ENCODE results near the gene PTTG1IP.

DNA sequence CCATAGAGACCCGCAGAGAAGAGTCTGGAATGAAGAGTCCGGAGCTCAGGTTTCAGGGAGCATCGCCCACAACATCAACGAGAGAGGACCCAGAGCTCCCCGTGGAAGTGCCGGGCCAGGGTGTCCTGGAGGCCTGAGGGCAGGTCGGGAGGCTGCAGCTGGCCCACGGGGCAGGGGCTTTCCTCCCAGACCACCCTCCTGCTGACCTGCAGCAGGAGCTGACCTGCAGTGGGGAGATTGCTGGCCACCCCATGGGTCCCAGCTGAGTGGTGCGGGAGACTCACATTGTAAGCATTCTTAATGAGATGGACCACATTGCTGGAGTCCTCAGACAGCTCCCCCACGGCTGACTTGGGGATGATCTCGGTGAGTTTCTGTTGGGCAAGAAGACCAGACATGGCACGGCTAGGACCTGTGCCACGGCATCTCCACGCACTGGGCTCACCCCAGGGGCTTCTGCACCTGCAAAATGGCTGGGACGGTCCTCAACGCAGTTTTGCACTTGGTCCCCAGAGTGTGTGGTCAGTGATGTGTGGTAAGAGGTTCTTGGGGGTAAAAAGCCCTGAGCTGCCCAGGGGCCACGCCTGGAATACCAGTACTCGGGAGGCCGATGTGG, 21.3 kb upstream of the PTTG1IP start:
- no peak for TF ChIP-seq EZH2 (IDR thresholded peaks at IDR 0.05; ENCODE audit: borderline replicate concordance, low read length)
- TF ChIP-seq, protein P1, sequence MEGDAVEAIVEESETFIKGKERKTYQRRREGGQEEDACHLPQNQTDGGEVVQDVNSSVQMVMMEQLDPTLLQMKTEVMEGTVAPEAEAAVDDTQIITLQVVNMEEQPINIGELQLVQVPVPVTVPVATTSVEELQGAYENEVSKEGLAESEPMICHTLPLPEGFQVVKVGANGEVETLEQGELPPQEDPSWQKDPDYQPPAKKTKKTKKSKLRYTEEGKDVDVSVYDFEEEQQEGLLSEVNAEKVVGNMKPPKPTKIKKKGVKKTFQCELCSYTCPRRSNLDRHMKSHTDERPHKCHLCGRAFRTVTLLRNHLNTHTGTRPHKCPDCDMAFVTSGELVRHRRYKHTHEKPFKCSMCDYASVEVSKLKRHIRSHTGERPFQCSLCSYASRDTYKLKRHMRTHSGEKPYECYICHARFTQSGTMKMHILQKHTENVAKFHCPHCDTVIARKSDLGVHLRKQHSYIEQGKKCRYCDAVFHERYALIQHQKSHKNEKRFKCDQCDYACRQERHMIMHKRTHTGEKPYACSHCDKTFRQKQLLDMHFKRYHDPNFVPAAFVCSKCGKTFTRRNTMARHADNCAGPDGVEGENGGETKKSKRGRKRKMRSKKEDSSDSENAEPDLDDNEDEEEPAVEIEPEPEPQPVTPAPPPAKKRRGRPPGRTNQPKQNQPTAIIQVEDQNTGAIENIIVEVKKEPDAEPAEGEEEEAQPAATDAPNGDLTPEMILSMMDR (IDR thresholded peaks at IDR 0.05; ENCODE audit: low read length) = no peak

Data from OCI-LY1 (cell line).